Upper lobe of right lung (tissue), 1 donor: ENCODE results near the gene TGFBR3. TPM values are rescaled to one million over a fixed set of nuclear protein-coding genes. Genes with fewer than 3 reads are reported as not detected.

ENCODE experiments used
- ATAC-seq: fragments of 200-7000 bp; cut with Tn5 transposase; one replicate; pipeline ENCODE4 v1.9.1; 2020; ENCODE audit warnings: mild to moderate bottlenecking, moderate library complexity
- DNase-seq: peaks from one replicate; pipeline ENCODE4 v3.0.0-alpha.2; 2020
- H3K27ac ChIP-seq: fragments of 200-600 bp; one replicate; pipeline ENCODE4 v1.8.0; 2022
- H3K27me3 ChIP-seq: fragments of 200-600 bp; one replicate; pipeline ENCODE4 v1.8.0; 2022; ENCODE audit warnings: mild to moderate bottlenecking
- H3K36me3 ChIP-seq: fragments of 200-600 bp; one replicate; pipeline ENCODE4 v1.8.0; 2022
- H3K4me1 ChIP-seq: fragments of 200-600 bp; one replicate; pipeline ENCODE4 v1.8.0; 2022
- H3K4me3 ChIP-seq: fragments of 200-600 bp; one replicate; pipeline ENCODE4 v1.8.0; 2022; ENCODE audit warnings: mild to moderate bottlenecking
- H3K9me3 ChIP-seq: fragments of 200-600 bp; one replicate; pipeline ENCODE4 v1.8.0; 2022
- intact Hi-C: fragments of 100-400 bp; cut with DNase I; formaldehyde crosslinking; loops from one replicate; pipeline ENCODE4 v1.11.0; 2022
- total RNA-seq: library from RNA; stranded (reverse); fragmentation: NEBNext Ultra II Directional; extraction: Animal tissue kit (Norgen Biotek cat#: 25700); gene quantifications from one replicate; pipeline ENCODE4 v1.2.1, GENCODE V29; 2021
- TF ChIP-seq, protein P1 (sequence below): fragments of 200-600 bp; IDR thresholded peaks from one replicate; pipeline ENCODE4 v1.8.0; 2022; ENCODE audit warnings: antibody characterized with exemption
- donor health status: DM: no; HTN: yes; CAD: no; lungs with severe emphysema.

The TGFBR3 gene
- total RNA-seq, 1 donor from 2014 or later = 55.9 TPM

DNA sequence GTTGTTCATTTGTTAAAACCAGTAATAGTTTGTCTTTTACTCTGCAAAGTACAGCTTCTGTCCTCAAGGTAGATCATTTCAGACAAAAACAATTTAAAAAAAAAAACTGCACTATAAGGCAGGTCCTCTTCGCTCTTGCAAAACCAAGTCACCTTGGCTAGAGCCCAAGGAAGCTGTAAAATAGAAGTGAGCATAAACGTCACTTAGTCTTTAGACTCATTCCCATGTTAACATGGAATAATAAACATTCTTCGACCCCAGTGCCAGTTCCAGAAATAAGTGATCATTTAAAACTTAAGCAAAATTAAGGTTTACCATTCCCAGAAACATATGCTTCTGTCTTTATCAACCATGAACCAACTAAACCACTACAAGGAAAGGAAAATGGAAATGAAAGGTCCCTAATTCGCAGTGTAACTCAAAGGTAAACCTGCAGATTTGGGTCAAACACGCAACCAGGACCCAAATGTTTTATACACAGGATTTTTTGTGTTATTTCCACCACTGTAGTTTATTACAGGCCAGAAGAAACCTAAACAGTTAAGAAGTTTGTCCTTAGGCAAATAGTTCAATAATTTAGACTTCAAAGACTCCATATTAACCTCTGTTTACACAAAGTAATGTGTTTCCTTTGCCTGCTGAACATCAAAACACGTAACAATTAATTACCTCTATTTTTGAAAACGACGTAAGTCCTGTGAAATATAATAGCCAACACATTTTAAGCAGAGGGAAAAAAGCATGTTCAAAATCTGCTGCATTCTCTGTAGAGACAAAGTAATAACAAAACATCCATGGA is 54.6 kb downstream of the TGFBR3 start:
- Histone ChIP-seq H3K4me1 (peaks cover 42% of the 10 kb centered on the region), H3K36me3 (no peaks in the 10 kb centered on the region), H3K9me3 (no peaks in the 10 kb centered on the region), H3K27me3 (no peaks in the 10 kb centered on the region), H3K4me3 (no peak overlapping the region), H3K27ac (peak overlapping the region; percentile 72)
- intact Hi-C loops = no loop called here
- DNase-seq (no peak), ATAC-seq (no peak)
- TF ChIP-seq, protein P1, sequence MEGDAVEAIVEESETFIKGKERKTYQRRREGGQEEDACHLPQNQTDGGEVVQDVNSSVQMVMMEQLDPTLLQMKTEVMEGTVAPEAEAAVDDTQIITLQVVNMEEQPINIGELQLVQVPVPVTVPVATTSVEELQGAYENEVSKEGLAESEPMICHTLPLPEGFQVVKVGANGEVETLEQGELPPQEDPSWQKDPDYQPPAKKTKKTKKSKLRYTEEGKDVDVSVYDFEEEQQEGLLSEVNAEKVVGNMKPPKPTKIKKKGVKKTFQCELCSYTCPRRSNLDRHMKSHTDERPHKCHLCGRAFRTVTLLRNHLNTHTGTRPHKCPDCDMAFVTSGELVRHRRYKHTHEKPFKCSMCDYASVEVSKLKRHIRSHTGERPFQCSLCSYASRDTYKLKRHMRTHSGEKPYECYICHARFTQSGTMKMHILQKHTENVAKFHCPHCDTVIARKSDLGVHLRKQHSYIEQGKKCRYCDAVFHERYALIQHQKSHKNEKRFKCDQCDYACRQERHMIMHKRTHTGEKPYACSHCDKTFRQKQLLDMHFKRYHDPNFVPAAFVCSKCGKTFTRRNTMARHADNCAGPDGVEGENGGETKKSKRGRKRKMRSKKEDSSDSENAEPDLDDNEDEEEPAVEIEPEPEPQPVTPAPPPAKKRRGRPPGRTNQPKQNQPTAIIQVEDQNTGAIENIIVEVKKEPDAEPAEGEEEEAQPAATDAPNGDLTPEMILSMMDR = no peak

DNA sequence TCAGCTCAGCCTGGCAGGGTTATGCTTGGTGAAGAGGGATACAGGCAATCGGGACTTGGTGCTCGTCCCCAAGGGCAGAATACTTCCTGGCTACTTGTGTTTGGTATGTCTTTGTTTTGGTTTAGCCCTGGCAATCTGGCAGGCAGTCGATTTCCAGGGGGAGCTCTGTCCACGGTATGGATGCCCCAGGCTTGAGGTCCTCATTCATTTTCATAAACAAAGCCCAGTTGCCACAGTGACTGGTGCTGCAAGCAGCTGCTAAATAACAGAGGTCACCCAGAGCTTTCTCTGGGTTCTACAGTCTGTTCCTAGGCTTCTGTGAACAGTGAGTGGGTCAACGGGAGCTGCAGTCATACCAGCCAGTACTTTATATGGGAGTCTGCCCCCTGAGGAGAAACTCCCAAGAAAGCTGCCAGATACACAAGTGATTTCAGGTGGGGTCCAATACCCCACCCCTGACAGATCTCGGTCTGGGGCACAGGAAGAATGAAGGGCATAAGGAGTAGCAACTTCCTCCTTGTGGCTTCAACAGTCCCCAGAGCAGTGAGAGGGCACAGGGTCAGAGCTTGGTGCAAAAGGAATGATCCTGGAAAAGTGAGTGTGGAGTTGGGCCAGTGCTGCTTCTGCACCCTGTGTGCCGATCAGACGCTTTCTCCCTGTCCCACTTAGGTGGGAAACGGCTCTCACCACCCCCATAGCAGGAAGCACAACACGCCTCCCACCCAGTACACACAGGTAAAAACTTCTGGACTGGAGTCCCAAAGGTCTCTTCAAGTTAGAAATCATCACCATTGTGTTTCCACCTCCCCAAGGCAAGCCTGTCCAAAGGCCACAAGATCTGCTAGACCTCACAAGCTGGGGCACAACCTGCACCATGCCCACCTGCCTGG is 55.5 kb downstream of the TGFBR3 start:
- intact Hi-C loops = no loop called here
- H3K27ac ChIP-seq = peak overlapping the region; percentile 72
- TF ChIP-seq, protein P1 = peak; percentile 40
- peaks cover 42% of the 10 kb centered on the region for H3K4me1 ChIP-seq
- H3K4me3 ChIP-seq = no peak overlapping the region
- no peaks in the 10 kb centered on the region for H3K9me3 ChIP-seq
- DNase-seq = peak; percentile 66
- H3K36me3 ChIP-seq = no peaks in the 10 kb centered on the region
- H3K27me3 ChIP-seq = no peaks in the 10 kb centered on the region
- peak; percentile 68 for ATAC-seq

GRCh38 chr1:91829293-91830153 is 56.4 kb downstream of the TGFBR3 start:
- Histone ChIP-seq H3K27ac (peak overlapping the region; percentile 72), H3K4me1 (peaks cover 42% of the 10 kb centered on the region)

GRCh38 chr1:91828583-91829281 is 57.2 kb downstream of the TGFBR3 start:
- no peak for ATAC-seq

More at GRCh38 chr1:91829293-91830153, 56.4 kb downstream of the TGFBR3 start:
- H3K27me3 ChIP-seq = no peaks in the 10 kb centered on the region
- H3K36me3 ChIP-seq = no peaks in the 10 kb centered on the region
- H3K9me3 ChIP-seq = no peaks in the 10 kb centered on the region
- DNase-seq (no peak), ATAC-seq (no peak)
- TF ChIP-seq, protein P1 = no peak
- intact Hi-C loops = no loop called here
- H3K4me3 ChIP-seq = no peak overlapping the region

More at GRCh38 chr1:91828583-91829281, 57.2 kb downstream of the TGFBR3 start:
- peaks cover 39% of the 10 kb centered on the region for H3K4me1 ChIP-seq
- TF ChIP-seq, protein P1 = no peak
- no peak overlapping the region for H3K27ac ChIP-seq
- H3K4me3 ChIP-seq = no peak overlapping the region
- DNase-seq = no peak
- H3K36me3 ChIP-seq = no peaks in the 10 kb centered on the region
- intact Hi-C loops = no loop called here
- no peaks in the 10 kb centered on the region for H3K9me3 ChIP-seq
- no peaks in the 10 kb centered on the region for H3K27me3 ChIP-seq
